GM21529 (cell line): ENCODE data around the gene ADAMTS2.

Source experiments
- ATAC-seq: cut with Tn5 transposase; IDR thresholded peaks from one replicate; pipeline ENCODE4 v1.9.1; 2021; ENCODE audit not compliant: unreplicated experiment

ADAMTS2 gene

DNA sequence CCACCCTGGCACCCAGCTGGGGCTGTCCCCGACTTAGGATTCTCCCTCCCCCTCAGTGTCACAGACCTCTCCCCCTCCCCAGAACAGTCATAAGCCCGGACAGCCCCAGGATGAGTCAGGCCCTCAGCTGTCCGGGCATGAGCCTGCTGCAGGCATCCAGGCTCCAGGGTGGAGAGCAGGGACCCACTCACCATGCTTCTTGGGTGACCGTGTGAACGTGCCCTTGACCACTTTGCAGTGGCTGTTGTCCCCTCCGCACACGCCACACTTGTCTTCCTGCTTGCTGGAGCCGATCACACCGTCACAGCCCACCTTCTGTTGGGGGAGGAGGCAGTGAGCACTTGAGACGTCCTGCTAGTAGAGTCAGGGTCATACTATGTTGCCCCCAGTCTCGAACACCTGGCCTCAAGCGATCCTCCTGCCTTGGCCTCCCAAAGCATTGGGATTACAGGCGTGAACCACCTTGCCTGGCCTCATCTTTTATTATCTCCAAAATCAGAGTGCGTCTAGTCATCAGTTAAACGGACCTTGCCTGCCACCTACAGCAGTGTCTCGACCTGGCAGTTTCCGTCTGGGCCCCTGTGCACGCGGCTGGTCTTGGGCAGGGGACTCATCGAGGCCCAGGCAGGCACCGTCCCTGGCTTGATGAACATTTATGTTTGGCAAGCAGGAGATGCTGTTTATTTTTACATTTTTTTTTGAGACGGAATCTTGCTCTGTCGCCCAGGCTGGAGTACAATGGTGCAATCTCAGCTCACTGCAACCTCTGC, 212.5 kb downstream of the ADAMTS2 start:
- no peak for ATAC-seq

DNA sequence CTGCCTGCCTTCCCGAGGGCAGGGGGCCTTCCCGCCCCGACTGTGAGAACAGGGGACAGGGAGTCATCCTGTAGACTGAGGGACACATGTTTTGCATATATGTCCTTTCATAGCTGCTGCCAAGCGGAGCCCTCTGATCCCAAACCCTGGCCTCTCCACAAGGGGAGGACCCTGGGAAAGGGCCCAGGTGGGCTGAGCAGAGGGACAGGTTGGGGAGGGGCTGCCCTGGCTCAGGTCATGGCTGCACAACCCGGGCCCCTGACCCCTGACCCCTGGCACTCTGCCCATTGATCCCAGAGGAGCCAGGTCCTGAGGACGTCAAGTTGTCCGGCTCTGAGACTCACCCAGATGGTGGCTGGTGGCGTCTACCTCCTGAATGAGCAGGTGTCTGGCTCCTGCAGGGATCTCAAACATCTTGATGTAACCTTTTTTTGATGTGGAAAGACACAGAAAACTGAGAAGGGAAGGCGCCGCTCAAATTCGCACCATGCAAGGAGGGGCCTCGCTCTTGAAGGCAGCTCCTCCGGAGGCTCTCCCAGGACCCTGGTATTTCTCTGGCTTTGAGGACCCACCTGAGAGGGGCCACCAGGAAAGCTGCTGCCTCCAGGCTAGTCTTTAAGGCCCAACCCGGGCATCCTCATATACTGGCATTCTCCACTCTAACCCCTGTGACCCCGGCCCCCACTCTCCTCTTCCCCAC, 213.2 kb downstream of the ADAMTS2 start:
- no peak for ATAC-seq

DNA sequence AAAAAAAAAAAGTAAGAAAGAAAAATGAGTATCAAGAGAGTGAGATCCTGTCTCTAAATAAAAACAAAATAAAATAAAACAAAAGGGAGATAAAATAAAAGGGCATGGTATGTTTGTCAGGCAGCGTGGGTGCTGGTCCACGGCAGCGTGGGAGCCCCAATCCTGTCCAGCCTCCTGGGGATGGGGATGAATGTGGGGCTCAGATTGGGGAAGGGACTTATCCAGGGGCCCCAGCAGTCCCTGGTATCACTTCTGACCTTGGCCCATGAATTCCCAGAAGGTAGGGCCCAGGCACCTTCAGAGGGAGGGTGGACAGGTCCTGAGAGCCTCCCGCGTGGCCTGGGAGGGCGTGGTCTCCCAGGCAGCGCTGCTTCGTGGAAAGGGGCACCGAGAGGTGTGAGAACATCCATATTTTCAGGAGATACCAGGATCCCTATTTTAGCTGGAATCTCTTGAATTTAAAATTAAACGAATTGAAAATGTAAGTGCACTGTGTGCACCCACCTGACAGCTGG, 213.9 kb downstream of the ADAMTS2 start:
- ATAC-seq: no peak

DNA sequence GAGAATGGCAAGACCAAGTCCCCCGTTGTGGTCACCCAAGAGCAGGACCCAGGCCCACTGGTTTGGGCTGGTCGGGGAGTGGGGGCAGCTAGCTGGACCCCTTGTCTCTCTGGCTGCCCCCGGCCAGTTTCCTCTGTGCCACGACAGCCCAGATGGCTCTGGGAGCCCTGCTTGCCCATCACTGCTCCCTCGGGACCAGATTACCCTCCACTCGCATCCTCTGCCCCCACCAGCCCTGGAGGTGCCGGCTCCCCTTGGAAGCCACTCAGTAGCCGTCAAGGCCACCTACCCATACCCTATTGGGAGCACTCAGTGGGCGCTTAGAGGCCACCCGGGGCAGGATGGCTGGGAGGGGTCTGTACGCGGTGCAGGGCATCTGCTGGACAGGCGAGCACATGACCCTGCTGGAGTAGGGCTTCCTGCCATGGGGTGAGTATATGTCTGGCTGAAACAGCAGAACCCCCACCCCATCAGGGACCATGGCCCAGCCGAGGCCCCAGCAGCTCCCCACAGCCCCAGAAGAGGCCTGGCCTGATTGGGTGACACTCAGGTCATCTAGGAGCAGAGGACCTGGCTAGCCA, 215.1 kb downstream of the ADAMTS2 start:
- ATAC-seq: no peak

DNA sequence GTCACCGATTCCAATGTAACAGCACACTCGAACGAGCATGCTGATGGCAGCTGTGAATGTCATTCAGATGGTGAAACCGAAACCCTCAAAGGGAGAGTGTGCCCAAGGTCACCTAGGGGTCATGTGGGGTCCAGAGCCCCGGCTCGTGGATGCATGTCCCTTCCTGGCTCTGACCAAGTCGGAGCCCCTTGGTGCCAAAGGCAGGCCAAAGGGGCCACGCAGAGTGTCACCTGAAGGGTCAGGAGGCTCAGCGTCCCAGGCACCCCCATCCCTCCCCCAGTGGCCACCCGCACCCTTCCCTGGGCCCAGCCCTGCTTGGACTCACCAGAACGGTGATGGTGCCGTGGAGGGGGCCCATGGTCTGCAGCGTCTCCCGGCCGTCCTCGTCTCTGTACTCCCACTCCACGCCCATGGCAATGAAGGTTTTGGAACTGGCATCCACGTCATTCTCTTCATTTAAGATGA, 215.6 kb downstream of the ADAMTS2 start:
- ATAC-seq: no peak

DNA sequence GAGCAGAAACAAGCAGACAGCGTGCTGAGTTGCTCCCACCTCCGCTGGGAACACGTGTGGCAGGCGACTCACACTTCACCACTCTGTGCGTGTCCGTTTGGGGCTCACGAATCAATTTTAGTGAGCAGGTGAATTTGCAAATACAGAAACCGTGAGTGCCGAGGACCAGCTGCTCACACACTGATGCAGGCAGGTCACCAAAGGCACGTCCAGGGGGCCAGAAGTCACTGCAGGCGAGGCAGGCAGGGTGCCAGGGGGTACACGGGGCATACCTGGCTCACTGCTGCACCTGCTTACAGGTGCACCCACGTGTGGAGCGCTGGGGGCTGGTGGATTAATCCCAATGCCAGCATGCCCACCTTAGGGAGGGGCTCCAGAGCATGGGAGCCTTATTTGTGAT, 216.3 kb downstream of the ADAMTS2 start:
- no peak for ATAC-seq

DNA sequence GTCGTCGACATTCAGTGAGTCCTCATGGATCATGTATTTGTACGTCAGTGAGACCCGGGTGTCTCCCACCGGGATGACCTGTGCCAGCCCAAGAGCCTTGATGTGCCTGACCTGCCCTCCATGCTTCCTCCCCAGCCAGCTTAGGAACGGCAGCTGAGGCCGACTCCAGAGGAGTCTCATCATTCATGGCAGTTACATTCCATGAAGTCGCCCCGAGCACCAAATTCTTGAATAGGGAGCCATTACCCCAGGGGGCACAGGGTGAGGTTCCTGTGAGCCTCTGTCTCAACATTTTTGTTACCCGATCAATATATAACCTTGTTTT, 217.3 kb downstream of the ADAMTS2 start:
- no peak for ATAC-seq

DNA sequence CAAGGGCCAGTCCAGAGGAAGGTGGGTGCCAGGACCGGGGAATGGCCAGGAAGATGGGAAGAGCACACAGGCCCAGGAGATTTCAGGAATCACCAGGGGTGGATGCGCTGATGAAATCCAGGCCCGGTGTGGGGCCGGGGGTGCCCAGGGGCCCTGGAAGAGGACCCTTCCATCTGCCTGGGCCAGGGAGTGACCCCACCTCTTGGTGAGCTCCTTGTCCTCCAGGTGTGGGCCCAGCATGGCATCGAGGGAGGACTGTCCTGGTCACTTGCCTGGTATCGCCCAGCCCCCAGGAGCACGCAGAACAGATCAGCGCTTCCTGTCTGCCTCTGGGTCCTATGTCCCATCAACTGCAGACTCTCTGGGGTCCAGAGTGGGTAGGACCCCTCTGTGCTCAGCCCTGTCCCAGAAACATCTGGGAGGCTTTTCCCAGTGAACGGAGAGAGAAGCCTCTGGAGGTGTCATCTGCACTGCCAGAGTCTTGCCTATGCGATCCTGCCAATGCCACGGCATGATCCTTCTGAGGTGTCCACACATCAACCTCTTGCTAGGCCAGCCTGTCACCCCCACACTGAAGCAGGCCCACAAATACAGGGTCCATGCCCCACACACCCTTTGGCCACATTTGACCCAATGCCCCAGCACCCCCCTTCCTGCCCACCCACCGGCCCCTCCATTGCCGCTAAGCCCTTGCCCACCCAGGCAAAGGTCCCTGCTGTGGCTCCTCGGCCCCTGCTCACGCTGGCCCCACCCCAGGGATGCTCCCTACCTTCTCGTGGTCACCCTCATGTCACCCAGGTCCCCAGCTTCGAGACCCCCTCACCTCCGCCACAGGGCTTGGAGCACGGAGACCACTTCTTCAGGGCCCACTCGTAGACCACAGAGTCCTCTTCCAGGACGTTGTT, 217.9 kb downstream of the ADAMTS2 start:
- no peak for ATAC-seq

DNA sequence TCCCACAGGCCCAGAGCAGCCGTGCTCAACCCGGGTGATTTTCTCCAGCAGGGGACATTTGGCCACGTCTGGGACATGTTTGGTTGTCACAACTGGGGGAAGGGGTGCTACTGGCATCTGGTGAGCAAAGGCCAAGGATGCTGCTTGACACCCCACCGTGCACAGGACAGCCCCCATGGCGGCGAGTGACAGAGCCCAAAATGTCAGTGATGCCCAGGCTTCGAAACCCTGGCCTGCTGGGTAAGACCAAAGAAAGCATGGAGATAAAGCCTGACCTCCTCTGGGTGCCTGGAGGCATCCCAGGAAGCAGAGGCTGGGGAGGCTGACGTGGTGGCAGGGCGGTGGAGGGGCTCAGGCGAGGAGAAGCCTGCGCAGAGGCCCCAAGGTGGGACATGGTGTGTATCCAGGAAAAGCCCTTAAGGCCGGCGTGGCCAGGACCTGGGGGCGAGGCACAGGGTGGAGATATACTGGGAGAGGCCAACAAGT, 218.7 kb downstream of the ADAMTS2 start:
- no peak for ATAC-seq

DNA sequence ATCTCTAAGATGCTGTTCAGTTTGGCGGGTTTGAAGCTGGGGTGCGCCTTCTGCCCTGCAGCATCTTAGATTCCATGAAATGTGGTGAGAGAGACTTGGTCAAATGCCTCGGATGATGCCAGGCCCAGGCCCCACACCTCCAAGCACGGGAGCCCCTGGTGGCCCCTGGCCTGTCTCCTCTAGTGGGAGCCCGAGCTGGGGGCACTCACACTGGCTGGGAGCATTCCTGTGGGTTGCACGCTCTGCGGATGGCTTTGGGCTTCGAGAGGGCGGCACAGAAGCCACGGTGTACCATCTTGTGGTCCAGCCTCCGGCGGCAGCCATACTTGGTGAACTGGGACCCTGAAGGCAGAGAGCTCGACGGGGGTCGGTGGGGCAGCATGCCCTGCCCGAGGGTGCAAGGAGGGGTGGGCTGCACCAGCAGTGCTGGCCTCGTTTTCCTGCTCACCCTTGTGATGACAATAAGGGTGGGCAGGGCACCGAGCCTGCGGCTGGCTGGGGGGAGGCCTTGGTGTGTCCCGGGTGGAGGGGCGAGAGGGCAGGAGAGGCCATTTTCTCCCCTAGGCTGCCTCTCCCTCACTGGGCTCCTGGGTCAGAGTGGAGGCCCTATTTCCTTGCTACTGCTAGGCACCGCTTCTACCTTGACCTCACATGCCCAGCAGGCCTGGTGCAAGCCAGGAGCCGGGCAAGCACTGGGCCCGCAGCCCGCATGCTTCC, 219.3 kb downstream of the ADAMTS2 start:
- no peak for ATAC-seq

DNA sequence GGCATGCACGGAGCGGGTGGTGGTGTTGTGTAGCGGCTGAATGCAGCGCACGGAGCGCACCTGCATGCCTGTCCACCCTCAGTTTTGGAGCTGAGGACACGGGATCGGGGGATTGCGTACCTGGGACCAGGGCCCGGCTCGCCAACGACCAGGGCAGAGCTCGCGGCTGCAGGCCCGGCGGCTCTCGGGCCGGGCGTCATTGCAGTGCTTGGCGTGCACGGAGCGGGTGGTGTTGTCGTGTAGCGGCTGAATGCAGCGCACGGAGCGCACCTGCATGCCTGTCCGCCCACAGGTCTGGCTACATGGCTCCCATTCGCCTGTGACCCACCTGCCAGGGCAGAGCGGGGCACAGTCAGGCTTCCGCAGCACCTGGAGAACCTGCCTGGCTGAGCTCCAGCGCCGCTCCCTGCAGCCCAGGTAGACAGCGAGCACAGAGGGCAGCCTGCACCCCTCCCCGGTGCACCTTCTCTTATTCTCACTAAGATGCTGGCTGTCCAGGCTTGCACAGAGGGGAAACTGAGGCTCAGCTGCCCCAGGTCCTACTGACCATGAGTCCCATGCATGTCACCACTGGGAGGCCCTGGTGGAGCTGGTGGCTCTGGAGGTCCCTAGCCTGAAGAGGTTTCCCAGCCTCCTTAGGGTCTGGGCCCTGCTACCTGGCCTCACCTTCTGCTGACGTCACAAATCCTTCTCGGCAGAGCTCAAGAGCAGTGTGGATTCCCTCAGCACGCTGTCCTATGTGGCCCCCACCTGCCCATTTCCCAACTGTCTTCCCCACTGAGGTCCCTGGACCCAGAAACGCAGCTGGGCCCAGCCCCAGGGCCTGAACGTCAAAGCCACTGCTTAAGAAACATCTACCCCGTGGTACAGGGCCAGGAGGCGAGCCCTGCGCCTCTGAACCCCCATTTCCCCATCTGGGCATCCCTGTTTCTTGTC, 220.1 kb downstream of the ADAMTS2 start:
- ATAC-seq: no peak

DNA sequence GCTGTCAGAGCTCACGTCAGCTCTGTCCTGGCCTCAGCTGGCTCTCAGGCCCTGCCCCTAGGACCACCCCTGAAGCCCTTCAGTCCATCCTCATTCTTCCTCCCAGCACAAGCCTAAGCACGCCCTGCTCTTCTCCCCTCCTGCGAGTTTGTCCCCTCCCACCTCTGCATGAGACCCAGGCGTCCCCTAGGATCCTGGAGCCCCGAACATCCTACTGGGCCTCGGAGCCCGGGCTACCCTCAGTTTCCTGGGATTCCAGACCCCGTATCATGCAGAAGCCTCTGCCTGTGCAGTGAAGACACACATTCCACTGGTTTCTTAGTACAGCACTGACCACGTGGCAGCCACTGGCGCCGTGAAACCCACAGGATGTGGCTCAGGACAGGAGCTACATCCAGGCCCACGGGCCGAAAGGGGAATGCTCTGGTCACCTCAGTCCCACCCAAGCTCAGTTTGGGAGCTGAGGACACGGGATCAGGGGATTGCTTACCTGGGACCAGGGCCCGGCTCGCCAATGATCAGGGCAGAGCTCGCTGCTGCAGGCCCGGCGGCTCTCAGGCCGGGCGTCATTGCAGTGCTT, 220.9 kb downstream of the ADAMTS2 start:
- ATAC-seq: no peak

DNA sequence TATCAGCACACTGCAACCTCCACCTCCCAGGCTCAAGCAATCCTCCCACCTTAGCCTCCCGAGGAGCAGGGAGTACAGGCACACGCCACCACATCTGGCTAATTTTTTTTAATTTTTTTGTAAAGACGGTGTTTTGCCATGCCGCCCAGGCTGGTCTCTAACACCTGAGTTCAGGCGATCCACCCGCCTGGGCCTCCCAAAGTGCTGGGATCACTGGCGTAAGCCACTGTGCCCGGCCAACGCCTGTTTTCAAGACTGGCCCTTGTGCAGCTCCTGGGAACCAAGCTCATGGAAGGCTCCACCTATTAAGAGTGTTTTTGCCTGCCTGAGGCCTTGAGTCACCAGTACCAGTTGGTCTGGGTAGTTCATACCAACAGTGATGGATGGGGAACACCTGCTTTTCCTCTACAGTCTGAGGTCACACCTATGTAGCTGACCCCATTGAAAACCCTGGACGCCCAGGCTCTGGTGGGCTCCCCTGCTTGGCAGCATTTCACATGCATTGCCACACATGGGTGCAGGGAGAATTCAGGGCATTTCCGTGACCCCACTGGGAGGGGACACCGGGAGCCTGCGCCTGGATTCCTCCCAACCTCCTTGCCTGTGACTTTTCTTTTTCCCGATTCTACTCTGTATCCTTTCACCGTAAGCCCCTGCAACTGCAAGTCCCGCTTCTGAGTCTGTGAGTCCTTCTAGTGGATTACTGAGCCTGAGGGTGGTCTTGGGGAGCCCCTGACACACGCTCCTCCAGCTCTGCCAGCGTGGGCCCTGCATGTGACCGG, 221.6 kb downstream of the ADAMTS2 start:
- ATAC-seq: no peak

DNA sequence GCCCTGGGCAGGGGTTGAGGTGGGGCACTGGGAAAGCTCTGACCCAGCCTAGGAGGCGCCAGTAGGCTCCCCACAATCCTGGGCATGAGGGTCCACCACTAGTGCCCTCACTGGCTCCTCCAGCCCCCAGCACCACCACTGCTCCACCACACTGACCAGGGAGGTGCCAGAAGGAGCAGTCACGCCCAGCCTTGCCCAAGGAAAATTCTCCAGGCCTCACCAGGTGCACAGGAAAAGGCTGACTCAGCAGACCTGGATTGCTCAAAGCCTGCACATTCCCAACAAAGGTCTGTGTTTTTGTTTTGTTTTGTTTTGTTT, 222.2 kb downstream of the ADAMTS2 start:
- no peak for ATAC-seq

DNA sequence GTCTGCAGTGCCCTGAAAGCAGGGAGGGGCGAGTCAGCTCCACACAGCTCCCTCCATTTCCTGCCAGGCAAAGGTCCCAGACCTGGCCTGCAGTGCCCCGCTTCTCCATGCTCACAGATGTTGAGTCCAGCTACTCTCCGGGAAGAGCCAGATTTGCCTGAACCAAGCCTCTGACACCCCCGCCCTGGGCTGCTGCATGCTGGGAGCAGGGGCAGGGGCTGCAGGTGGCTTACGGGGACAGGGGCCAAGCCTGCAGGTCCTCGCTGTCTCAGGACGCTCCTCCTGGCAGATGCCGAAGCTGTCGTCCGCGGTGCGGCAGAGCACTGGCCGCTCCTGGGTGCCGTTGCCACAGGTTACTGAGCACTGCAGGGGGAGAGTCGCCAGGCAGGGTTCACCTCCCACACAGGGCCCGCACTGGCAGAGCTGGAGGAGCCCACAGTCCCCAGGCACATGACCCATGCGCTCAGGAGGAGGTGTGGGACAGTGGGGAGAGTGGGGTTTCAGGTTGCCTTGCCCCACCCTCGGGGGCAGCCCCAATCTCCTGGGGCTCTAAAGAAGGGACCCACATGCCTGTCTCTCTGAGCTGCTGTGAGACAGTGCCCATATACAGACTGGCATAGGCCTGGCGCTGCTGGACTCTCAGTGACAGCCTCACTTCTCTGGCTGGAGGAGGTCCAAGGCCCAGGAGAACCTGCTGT, 222.7 kb downstream of the ADAMTS2 start:
- no peak for ATAC-seq

DNA sequence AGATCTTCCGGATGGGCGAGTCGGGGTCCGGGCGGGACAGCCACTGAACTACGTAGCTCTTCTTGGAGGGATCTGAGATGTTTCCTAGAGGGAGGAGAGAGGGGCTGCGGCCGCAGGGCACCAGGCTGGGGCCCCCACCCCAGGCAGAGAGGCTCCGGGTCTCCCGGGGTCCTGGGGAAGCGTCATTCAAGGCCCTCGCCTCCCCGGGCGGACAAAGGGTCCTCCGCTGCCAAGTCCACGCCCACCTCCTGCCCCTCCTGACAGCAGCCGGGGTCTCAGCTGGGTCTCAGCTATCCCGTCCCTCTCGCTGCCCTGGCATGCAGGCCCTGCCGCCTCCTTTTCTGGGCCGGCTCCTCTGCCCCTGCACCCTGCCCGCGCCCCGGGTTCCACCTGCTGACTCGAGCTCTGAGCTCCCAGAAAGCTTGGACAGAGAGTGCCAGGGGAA, 223.6 kb downstream of the ADAMTS2 start:
- ATAC-seq: no peak

DNA sequence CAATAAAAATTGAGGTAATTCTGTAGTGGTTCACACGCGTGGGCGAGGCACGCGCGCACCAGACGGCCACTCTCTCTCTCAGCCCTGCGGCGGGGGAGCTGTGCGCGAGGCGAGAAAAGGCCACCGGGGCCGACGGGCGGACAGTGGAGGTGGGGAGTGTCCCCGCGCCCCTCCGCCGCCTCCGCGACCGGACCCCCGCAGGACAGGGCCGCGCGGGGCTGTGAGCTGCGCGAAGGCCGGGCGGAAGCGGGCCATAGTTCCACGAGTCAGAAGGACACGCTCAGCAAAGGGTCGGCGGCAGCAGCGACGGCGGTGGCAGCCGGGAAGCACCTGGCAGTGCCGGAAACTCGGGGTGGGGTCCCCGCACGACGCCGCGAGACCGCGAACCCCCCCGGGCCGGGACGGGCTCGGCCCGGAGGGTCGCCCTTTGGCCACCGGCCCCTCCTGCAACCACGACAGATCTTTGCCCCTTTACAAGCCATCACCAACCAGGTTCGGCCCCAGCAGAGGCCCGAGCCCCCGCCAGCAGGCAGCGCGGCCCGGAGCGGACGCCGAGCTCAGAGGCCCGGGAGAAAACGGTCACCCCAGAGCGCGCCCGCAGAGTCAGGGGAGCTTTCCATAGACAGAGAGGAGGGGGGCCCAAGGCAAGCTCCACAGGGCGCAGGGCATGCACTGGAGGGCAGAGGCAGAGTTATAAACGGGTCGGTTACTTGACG, 224.2 kb downstream of the ADAMTS2 start:
- ATAC-seq: no peak
